ENCODE data around the gene TMEM212.
"Not testable (repeated sequence)": the region's sequence is repeated elsewhere in the genome, so short reads cannot be mapped to it uniquely, and the experiment has no call there.

TMEM212 gene

GRCh38 chr3:171850960-171851659 is 8.0 kb downstream of the TMEM212 start:
- H3K9me2 ChIP-seq (replicated peaks; ENCODE audit: low read depth, low read length) = no peaks in the 10 kb centered on the region
- H4K20me1 ChIP-seq (ENCODE audit: insufficient read depth, low read length, poor library complexity, severe bottlenecking) = no peaks in the 10 kb centered on the region
- H3K79me2 ChIP-seq (ENCODE audit: insufficient read depth, low read length) = no peaks in the 10 kb centered on the region
- H3K4me3 ChIP-seq (ENCODE audit: low read length, poor library complexity, severe bottlenecking) = no peak overlapping the region
- H3K36me3 ChIP-seq (ENCODE audit: insufficient read depth, low read length) = no peaks in the 10 kb centered on the region
- H3K27me3 ChIP-seq (ENCODE audit: insufficient read depth, low read length, poor library complexity, severe bottlenecking) = no peaks in the 10 kb centered on the region
- H3K9ac ChIP-seq (ENCODE audit: low read depth, low read length, poor library complexity, severe bottlenecking) = no peak overlapping the region
- TF ChIP-seq CTCF (conservative IDR thresholded peaks at IDR 0.05; ENCODE audit: low read length) = no peak
- TF ChIP-seq EZH2phosphoT487 (IDR thresholded peaks at IDR 0.05; ENCODE audit: borderline replicate concordance) = no peak
- no peak overlapping the region for H2AFZ ChIP-seq (ENCODE audit: low read length)
- no peak overlapping the region for H3K4me2 ChIP-seq (ENCODE audit: low read depth, low read length, poor library complexity, severe bottlenecking)
- H3F3A ChIP-seq (ENCODE audit: low read depth) = no peaks in the 10 kb centered on the region
- peaks cover 11% of the 10 kb centered on the region for H3K4me1 ChIP-seq (ENCODE audit: insufficient read depth, low read length, poor library complexity, severe bottlenecking)
- H3K9me3 ChIP-seq (ENCODE audit: insufficient read depth, low read depth, low read length) = peaks cover 14% of the 10 kb centered on the region; the same call in 1 of the 2 replicates

- H3K36me3 ChIP-seq (ENCODE audit: insufficient read depth, low read length) = no peaks in the 10 kb centered on the region
- TF ChIP-seq CTCF (conservative IDR thresholded peaks at IDR 0.05; ENCODE audit: low read length) (no peak), EZH2phosphoT487 (IDR thresholded peaks at IDR 0.05; ENCODE audit: borderline replicate concordance) (no peak)
- no peak overlapping the region for H2AFZ ChIP-seq (ENCODE audit: low read length)
- H3K4me2 ChIP-seq (ENCODE audit: low read depth, low read length, poor library complexity, severe bottlenecking) = no peak overlapping the region
- peaks cover 14% of the 10 kb centered on the region; the same call in 1 of the 2 replicates for H3K9me3 ChIP-seq (ENCODE audit: insufficient read depth, low read depth, low read length)
- no peak overlapping the region for H3K4me3 ChIP-seq (ENCODE audit: low read length, poor library complexity, severe bottlenecking)
- H3F3A ChIP-seq (ENCODE audit: low read depth) = no peaks in the 10 kb centered on the region
- H4K20me1 ChIP-seq (ENCODE audit: insufficient read depth, low read length, poor library complexity, severe bottlenecking) = no peaks in the 10 kb centered on the region
- no peaks in the 10 kb centered on the region for H3K27me3 ChIP-seq (ENCODE audit: insufficient read depth, low read length, poor library complexity, severe bottlenecking)
- no peak overlapping the region for H3K9ac ChIP-seq (ENCODE audit: low read depth, low read length, poor library complexity, severe bottlenecking)
- peaks cover 8% of the 10 kb centered on the region for H3K4me1 ChIP-seq (ENCODE audit: insufficient read depth, low read length, poor library complexity, severe bottlenecking)
- H3K9me2 ChIP-seq (replicated peaks; ENCODE audit: low read depth, low read length) = no peaks in the 10 kb centered on the region
- H3K79me2 ChIP-seq (ENCODE audit: insufficient read depth, low read length) = no peaks in the 10 kb centered on the region
These were observed 8.5 kb downstream of the TMEM212 start for GRCh38 chr3:171851660-171852058.

- Histone ChIP-seq H3K36me3 (ENCODE audit: insufficient read depth, low read length) (no peaks in the 10 kb centered on the region), H3K9me2 (replicated peaks; ENCODE audit: low read depth, low read length) (no peaks in the 10 kb centered on the region), H3K9ac (ENCODE audit: low read depth, low read length, poor library complexity, severe bottlenecking) (no peak overlapping the region), H2AFZ (ENCODE audit: low read length) (no peak overlapping the region), H3K9me3 (ENCODE audit: insufficient read depth, low read depth, low read length) (peaks cover 14% of the 10 kb centered on the region; the same call in 1 of the 2 replicates), H3F3A (ENCODE audit: low read depth) (no peaks in the 10 kb centered on the region), H3K79me2 (ENCODE audit: insufficient read depth, low read length) (no peaks in the 10 kb centered on the region), H3K4me1 (ENCODE audit: insufficient read depth, low read length, poor library complexity, severe bottlenecking) (no peaks in the 10 kb centered on the region), H3K4me3 (ENCODE audit: low read length, poor library complexity, severe bottlenecking) (no peak overlapping the region), H3K27me3 (ENCODE audit: insufficient read depth, low read length, poor library complexity, severe bottlenecking) (no peaks in the 10 kb centered on the region), H3K4me2 (ENCODE audit: low read depth, low read length, poor library complexity, severe bottlenecking) (no peak overlapping the region), H4K20me1 (ENCODE audit: insufficient read depth, low read length, poor library complexity, severe bottlenecking) (no peaks in the 10 kb centered on the region)
- TF ChIP-seq CTCF (conservative IDR thresholded peaks at IDR 0.05; ENCODE audit: low read length) (no peak), EZH2phosphoT487 (IDR thresholded peaks at IDR 0.05; ENCODE audit: borderline replicate concordance) (no peak)
These were observed 11.6 kb downstream of the TMEM212 start for GRCh38 chr3:171854649-171855305.

GRCh38 chr3:171858770-171859169 is 15.6 kb downstream of the TMEM212 start:
- not testable (repeated sequence) for H3K27me3 ChIP-seq (ENCODE audit: insufficient read depth, low read length, poor library complexity, severe bottlenecking); H3K9ac ChIP-seq (ENCODE audit: low read depth, low read length, poor library complexity, severe bottlenecking); H3K4me1 ChIP-seq (ENCODE audit: insufficient read depth, low read length, poor library complexity, severe bottlenecking); H4K20me1 ChIP-seq (ENCODE audit: insufficient read depth, low read length, poor library complexity, severe bottlenecking); H3K36me3 ChIP-seq (ENCODE audit: insufficient read depth, low read length); H3K9me2 ChIP-seq (replicated peaks; ENCODE audit: low read depth, low read length); H2AFZ ChIP-seq (ENCODE audit: low read length); H3K4me2 ChIP-seq (ENCODE audit: low read depth, low read length, poor library complexity, severe bottlenecking); H3K79me2 ChIP-seq (ENCODE audit: insufficient read depth, low read length); H3K4me3 ChIP-seq (ENCODE audit: low read length, poor library complexity, severe bottlenecking); H3F3A ChIP-seq (ENCODE audit: low read depth)
- H3K9me3 ChIP-seq (ENCODE audit: insufficient read depth, low read depth, low read length) = peaks cover 14% of the 10 kb centered on the region; the same call in 1 of the 2 replicates
